ENCODE measurements around the gene SNTG2.

Gene SNTG2

DNA sequence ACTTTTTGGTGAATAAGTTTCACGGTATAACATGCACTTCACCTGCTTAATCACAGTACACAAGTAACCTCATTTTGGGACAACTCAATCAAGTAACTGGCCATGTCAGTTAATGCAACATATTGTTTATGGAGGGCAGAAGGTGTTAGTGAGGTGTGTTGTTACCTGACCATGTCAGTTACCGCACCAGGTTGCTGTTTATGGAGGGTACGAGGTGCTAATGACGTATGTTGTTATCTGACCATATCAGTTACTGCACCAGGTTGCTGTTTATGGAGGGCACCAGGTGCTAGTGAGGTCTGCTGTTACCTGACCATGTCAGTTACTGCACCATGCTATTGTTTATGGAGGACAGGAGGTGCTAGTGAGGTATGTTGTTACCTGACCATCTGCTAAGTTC, 327.5 kb downstream of the SNTG2 start:
- no peak for TF ChIP-seq ZFX (IDR thresholded peaks at IDR 0.05; ENCODE audit: borderline replicate concordance)
- TF ChIP-seq, protein P1, sequence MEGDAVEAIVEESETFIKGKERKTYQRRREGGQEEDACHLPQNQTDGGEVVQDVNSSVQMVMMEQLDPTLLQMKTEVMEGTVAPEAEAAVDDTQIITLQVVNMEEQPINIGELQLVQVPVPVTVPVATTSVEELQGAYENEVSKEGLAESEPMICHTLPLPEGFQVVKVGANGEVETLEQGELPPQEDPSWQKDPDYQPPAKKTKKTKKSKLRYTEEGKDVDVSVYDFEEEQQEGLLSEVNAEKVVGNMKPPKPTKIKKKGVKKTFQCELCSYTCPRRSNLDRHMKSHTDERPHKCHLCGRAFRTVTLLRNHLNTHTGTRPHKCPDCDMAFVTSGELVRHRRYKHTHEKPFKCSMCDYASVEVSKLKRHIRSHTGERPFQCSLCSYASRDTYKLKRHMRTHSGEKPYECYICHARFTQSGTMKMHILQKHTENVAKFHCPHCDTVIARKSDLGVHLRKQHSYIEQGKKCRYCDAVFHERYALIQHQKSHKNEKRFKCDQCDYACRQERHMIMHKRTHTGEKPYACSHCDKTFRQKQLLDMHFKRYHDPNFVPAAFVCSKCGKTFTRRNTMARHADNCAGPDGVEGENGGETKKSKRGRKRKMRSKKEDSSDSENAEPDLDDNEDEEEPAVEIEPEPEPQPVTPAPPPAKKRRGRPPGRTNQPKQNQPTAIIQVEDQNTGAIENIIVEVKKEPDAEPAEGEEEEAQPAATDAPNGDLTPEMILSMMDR (IDR thresholded peaks at IDR 0.05): no peak
- H3K27ac ChIP-seq: no peak overlapping the region

DNA sequence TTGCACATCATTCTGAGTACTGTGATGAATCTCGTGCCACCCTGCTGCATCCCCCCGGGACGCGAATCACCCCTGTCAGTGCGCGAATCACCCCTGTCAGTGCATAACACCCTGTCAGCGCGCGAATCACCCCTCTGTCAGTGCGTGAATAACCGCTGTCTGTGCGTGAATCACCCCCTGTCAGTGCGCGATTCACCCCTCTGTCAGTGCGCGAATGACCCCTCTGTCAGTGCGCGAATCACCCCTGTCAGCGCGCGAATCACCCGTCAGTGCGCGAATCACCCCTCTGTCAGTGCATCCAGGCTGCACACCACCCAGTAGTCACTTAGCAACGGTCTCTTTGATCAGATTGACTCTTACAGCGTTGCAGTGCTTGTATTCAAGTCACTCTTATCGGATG, 328.2 kb downstream of the SNTG2 start:
- TF ChIP-seq, protein P1 (IDR thresholded peaks at IDR 0.05): no peak
- no peak for TF ChIP-seq ZFX (IDR thresholded peaks at IDR 0.05; ENCODE audit: borderline replicate concordance)
- no peak overlapping the region for H3K27ac ChIP-seq

DNA sequence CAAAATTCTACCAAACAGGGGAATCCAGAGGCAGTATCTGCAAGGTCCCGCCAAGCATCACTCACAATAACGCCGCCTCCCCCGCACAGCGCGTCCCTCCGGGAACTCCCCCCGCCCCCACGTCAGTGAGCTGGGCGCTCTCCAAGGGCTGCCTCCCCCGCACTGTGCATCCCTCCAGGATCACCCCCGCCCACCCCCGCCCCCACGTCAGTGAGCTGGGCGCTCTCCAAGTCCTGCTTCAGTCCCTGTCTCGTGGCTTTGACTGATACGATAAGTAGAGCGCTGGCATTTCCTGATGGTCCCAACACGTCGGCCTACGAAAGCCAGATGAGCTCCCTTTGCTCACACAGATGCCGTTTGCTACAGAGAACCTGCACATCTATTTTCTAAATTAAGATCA, 331.9 kb downstream of the SNTG2 start:
- H3K27ac ChIP-seq: no peak overlapping the region
- TF ChIP-seq, protein P1 (IDR thresholded peaks at IDR 0.05): no peak
- TF ChIP-seq ZFX (IDR thresholded peaks at IDR 0.05; ENCODE audit: borderline replicate concordance): no peak

DNA sequence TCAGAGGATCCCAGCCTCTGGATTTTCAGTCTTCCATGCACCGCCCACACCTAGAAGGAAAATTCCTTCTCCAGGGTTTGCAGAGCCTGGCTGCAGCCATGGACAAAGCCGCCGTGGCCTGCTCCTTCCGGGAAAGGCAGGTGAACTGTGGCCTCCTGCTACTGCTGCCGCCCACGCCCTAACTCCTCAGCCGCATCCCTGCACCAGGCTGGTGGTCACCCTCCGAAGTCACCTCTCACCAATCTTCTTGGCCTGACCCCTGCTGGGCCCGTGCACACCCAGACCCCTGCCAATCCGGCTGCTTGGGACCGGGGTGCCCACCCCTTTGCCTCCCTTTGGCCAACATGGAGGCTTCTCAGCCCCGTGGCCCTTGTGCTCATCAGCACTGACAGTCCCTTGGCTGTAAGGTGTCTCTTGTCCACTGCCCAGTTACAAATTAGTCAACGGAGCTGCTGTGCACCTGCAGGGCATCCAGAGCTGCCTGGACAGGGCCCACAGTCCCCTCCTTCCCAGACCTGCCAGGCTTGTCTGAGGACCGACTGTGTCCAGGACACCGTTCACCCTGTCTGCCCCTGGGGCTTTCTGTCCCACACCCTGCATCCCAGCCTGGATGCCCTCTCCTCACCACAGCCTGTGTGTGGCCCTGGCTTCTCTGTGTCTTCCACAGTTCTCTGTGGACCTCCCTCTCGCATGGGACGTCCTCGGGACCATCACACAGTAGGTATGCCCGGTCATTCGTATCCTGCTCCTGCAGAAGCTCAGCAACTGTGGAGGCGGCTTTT, 332.6 kb downstream of the SNTG2 start:
- H3K27ac ChIP-seq: no peak overlapping the region
- TF ChIP-seq ZFX (IDR thresholded peaks at IDR 0.05; ENCODE audit: borderline replicate concordance): no peak
- TF ChIP-seq, protein P1 (IDR thresholded peaks at IDR 0.05): no peak

DNA sequence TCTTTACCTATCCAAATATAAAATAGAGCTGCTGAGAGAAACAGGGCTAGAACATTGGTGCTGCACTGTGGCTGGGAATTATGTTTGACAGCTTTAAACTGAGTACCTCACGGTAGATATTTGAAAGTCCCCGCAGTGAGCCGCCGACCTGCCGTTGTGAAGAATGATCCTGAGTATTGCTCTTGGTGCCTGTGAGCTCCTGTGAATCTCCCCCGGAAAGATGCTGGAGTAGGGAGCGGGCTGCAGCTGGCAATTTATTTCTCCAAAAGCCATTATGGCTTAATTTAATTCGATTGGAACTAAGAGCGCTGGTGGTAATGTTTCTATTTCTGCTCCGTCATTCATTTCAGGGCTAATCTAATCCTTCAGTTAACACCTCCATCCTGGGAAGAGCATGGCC, 333.2 kb downstream of the SNTG2 start:
- TF ChIP-seq, protein P1 (IDR thresholded peaks at IDR 0.05): no peak
- TF ChIP-seq ZFX (IDR thresholded peaks at IDR 0.05; ENCODE audit: borderline replicate concordance): no peak
- no peak overlapping the region for H3K27ac ChIP-seq

DNA sequence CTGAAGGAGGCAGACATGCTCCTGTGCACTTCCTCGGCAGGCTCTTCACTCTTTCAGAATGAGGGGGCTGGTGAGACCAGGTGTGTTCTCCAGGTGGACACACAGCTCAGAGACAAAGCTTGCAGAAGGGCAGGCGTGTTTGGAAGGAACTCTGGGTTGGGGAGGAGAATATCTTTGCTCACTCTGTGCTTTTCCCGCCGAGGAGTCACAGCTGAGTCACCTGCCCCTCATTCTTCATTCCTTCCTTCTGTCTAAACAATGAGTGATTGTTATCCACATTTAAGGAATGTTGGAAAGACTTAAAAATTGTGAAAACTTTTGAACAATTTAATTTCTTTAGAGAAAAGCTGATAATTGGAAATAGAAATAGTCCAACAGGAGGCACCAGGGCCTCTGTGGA, 336.3 kb downstream of the SNTG2 start:
- TF ChIP-seq, protein P1 (IDR thresholded peaks at IDR 0.05): no peak
- TF ChIP-seq ZFX (IDR thresholded peaks at IDR 0.05; ENCODE audit: borderline replicate concordance): no peak
- H3K27ac ChIP-seq: no peak overlapping the region

DNA sequence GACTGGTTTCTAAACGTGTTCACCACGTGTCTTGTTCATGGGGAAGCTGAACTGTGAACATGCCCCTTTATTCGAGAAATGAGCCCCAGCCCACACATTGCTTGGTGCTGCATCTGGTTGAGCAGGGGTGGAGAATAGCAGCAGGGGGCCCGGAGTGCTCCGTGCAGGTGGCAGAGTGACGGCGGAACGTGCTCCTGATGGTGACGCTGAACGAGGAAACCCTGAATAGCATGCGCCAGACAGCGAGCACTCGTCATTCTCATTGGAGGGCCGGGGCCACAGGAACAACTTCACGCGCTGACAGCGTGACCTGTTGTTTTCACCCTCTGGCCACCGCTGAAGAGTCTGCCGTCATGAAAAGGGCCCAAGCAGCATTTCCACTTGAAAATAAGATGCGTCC, 336.8 kb downstream of the SNTG2 start:
- no peak for TF ChIP-seq ZFX (IDR thresholded peaks at IDR 0.05; ENCODE audit: borderline replicate concordance)
- TF ChIP-seq, protein P1 (IDR thresholded peaks at IDR 0.05): no peak
- no peak overlapping the region for H3K27ac ChIP-seq

Data from 22Rv1 (cell line).